ENCODE measurements around the gene DGCR2.

DNA sequence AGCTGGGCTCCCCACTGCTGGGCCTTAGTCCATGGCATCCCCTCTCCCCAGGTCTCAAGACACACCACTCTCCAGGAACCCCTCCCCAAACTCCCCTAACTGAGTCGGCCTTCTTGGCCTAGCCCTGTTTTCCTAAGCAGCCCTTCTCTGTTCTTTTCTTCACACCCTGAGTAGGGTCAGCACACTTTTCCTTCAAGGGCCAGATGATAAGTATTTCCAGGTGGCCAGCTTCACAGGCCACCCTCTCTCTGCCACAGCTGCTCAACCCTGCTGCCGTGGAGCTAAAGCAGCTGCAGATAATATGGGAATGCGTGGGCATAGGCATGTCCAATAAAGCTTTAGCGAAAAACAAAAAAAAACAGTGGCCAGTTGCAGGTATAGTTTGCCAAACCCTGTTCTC, 24.1 kb downstream of the DGCR2 start:
- TF ChIP-seq, protein P1, sequence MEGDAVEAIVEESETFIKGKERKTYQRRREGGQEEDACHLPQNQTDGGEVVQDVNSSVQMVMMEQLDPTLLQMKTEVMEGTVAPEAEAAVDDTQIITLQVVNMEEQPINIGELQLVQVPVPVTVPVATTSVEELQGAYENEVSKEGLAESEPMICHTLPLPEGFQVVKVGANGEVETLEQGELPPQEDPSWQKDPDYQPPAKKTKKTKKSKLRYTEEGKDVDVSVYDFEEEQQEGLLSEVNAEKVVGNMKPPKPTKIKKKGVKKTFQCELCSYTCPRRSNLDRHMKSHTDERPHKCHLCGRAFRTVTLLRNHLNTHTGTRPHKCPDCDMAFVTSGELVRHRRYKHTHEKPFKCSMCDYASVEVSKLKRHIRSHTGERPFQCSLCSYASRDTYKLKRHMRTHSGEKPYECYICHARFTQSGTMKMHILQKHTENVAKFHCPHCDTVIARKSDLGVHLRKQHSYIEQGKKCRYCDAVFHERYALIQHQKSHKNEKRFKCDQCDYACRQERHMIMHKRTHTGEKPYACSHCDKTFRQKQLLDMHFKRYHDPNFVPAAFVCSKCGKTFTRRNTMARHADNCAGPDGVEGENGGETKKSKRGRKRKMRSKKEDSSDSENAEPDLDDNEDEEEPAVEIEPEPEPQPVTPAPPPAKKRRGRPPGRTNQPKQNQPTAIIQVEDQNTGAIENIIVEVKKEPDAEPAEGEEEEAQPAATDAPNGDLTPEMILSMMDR (optimal IDR thresholded peaks at IDR 0.05 in 1 of 3, IDR thresholded peaks at IDR 0.05 in 1 of 3, conservative IDR thresholded peaks at IDR 0.05 in 1 of 3; ENCODE audit: extremely low read depth in 1 of 3, insufficient read depth in 2 of 3, low read length in 3 of 3), result no peak
- TF ChIP-seq EZH2 (IDR thresholded peaks at IDR 0.05; ENCODE audit: low read length), result no peak
